ENCODE data around the gene MRC2.

MRC2 gene

GRCh38 chr17:62616993-62617893 is 10.2 kb upstream of the MRC2 start:
- no peak overlapping the region for H3K4me3 ChIP-seq (ENCODE audit: low read depth, low read length)
- no peak for DNase-seq
- peaks cover under 1% of the 10 kb centered on the region for H3K36me3 ChIP-seq (replicated peaks)
- TF ChIP-seq CTCF (IDR thresholded peaks at IDR 0.05; ENCODE audit: low read depth, low read length, missing control alignments) = no peak
- in situ Hi-C loops (cut with HindIII; ENCODE audit: low pct_ligation_motif_present, low sequenced_read_pairs) = no loop called here
- H3K27me3 ChIP-seq (replicated peaks) = no peaks in the 10 kb centered on the region
- H3K27ac ChIP-seq = no peak overlapping the region

- in situ Hi-C loops (cut with HindIII; ENCODE audit: low pct_ligation_motif_present, low sequenced_read_pairs) = no loop called here
- H3K27ac ChIP-seq = no peak overlapping the region
- no peak for DNase-seq
These were observed 9.5 kb upstream of the MRC2 start for GRCh38 chr17:62617894-62618472.

GRCh38 chr17:62618647-62619416 is 8.6 kb upstream of the MRC2 start:
- no peak overlapping the region for H3K4me3 ChIP-seq (ENCODE audit: low read depth, low read length)
- H3K36me3 ChIP-seq (replicated peaks) = no peaks in the 10 kb centered on the region
- TF ChIP-seq CTCF (IDR thresholded peaks at IDR 0.05; ENCODE audit: low read depth, low read length, missing control alignments) = no peak
- in situ Hi-C loops (cut with HindIII; ENCODE audit: low pct_ligation_motif_present, low sequenced_read_pairs) = no loop called here
- no peak overlapping the region for H3K27ac ChIP-seq
- no peaks in the 10 kb centered on the region for H3K27me3 ChIP-seq (replicated peaks)
- no peak for DNase-seq

More at GRCh38 chr17:62617894-62618472, 9.5 kb upstream of the MRC2 start:
- no peak for TF ChIP-seq CTCF (IDR thresholded peaks at IDR 0.05; ENCODE audit: low read depth, low read length, missing control alignments)
- Histone ChIP-seq H3K36me3 (replicated peaks) (no peaks in the 10 kb centered on the region), H3K27me3 (replicated peaks) (no peaks in the 10 kb centered on the region), H3K4me3 (ENCODE audit: low read depth, low read length) (no peak overlapping the region)

- Histone ChIP-seq H3K27ac (no peak overlapping the region), H3K4me3 (ENCODE audit: low read depth, low read length) (no peak overlapping the region), H3K27me3 (replicated peaks) (no peaks in the 10 kb centered on the region), H3K36me3 (replicated peaks) (no peaks in the 10 kb centered on the region)
- in situ Hi-C loops (cut with HindIII; ENCODE audit: low pct_ligation_motif_present, low sequenced_read_pairs) = no loop called here
- TF ChIP-seq CTCF (IDR thresholded peaks at IDR 0.05; ENCODE audit: low read depth, low read length, missing control alignments) = no peak
- DNase-seq = no peak
These were observed 7.9 kb upstream of the MRC2 start for GRCh38 chr17:62619417-62620155.

- no peak for DNase-seq
- Histone ChIP-seq H3K27ac (no peak overlapping the region), H3K4me3 (ENCODE audit: low read depth, low read length) (no peak overlapping the region), H3K27me3 (replicated peaks) (no peaks in the 10 kb centered on the region), H3K36me3 (replicated peaks) (no peaks in the 10 kb centered on the region)
- TF ChIP-seq CTCF (IDR thresholded peaks at IDR 0.05; ENCODE audit: low read depth, low read length, missing control alignments) = no peak
- in situ Hi-C loops (cut with HindIII; ENCODE audit: low pct_ligation_motif_present, low sequenced_read_pairs) = no loop called here
These were observed 6.2 kb upstream of the MRC2 start for GRCh38 chr17:62621223-62621622.

Measured in brain microvascular endothelial cell (primary cell).